Chondrocyte (in vitro differentiated cells): Measurements from ENCODE around the gene GAS6. TPM values are rescaled to one million over a fixed set of nuclear protein-coding genes. Genes with fewer than 3 reads are reported as not detected.
"Not testable (repeated sequence)": the region's sequence is repeated elsewhere in the genome, so short reads cannot be mapped to it uniquely, and the experiment has no call there.

Experiments
- DNase-seq: peaks from one replicate; pipeline ENCODE4 v3.0.0; 2021; ENCODE audit warnings: mixed read lengths, low spot score
- H3K27ac Mint-ChIP-seq: one replicate; pipeline ENCODE4 v1.8.0; 2021; ENCODE audit warnings: mild to moderate bottlenecking, moderate library complexity, mixed read lengths; ENCODE audit not compliant: unreplicated experiment
- H3K27me3 Mint-ChIP-seq: 2 replicates; pipeline ENCODE4 v1.8.0; 2021; ENCODE audit warnings: low read depth, mixed read lengths
- H3K36me3 Mint-ChIP-seq: 2 replicates; pipeline ENCODE4 v1.8.0; 2021; ENCODE audit warnings: low read depth, mixed read lengths
- H3K4me1 Mint-ChIP-seq: 2 replicates; pipeline ENCODE4 v1.8.0; 2021; ENCODE audit warnings: low read depth, mild to moderate bottlenecking, mixed read lengths
- H3K4me3 Mint-ChIP-seq: one replicate; pipeline ENCODE4 v1.8.0; 2021; ENCODE audit warnings: mild to moderate bottlenecking, moderate library complexity, mixed read lengths; ENCODE audit not compliant: unreplicated experiment
- H3K9me3 Mint-ChIP-seq: 2 replicates; pipeline ENCODE4 v1.8.0; 2021; ENCODE audit warnings: low read depth, mixed read lengths
- CTCF ChIP-seq: fragments of 200-600 bp; sonication (generic); IDR thresholded peaks from 2 replicates; pipeline ENCODE4 v1.5.0; 2021; ENCODE audit warnings: antibody characterized with exemption, mild to moderate bottlenecking, moderate library complexity
- total RNA-seq: library from RNA; stranded (reverse); gene quantifications from 3 replicates; pipeline ENCODE4 v1.2.1, GENCODE V29; 2021

The GAS6 gene
- total RNA-seq, 1 donor from 2014 or later = 111 TPM

- H3K36me3 Mint-ChIP-seq = no peaks in the 10 kb centered on the region
- H3K27ac Mint-ChIP-seq = no peak overlapping the region
- no peak overlapping the region for H3K4me3 Mint-ChIP-seq
- no peak for TF ChIP-seq CTCF
- no peaks in the 10 kb centered on the region for H3K4me1 Mint-ChIP-seq
- DNase-seq = no peak
- peaks cover 11% of the 10 kb centered on the region for H3K27me3 Mint-ChIP-seq
- no peaks in the 10 kb centered on the region for H3K9me3 Mint-ChIP-seq
Observed at GRCh38 chr13:113796211-113796963, 67.5 kb downstream of the GAS6 start.

GRCh38 chr13:113795362-113795761 is 68.5 kb downstream of the GAS6 start:
- H3K4me3 Mint-ChIP-seq, DNase-seq, H3K36me3 Mint-ChIP-seq, H3K4me1 Mint-ChIP-seq, H3K9me3 Mint-ChIP-seq, H3K27ac Mint-ChIP-seq: not testable (repeated sequence)
- peaks cover 15% of the 10 kb centered on the region for H3K27me3 Mint-ChIP-seq

- no peak for TF ChIP-seq CTCF
- Mint-ChIP-seq H3K36me3 (no peaks in the 10 kb centered on the region), H3K9me3 (no peaks in the 10 kb centered on the region), H3K27ac (no peak overlapping the region), H3K27me3 (peaks cover 19% of the 10 kb centered on the region), H3K4me3 (no peak overlapping the region), H3K4me1 (no peaks in the 10 kb centered on the region)
- peak; percentile 93 for DNase-seq
Observed at GRCh38 chr13:113794764-113795173, 69.1 kb downstream of the GAS6 start.

GRCh38 chr13:113794086-113794485 is 69.8 kb downstream of the GAS6 start:
- no peak for DNase-seq
- TF ChIP-seq CTCF = no peak
- Mint-ChIP-seq H3K4me3 (no peak overlapping the region), H3K9me3 (no peaks in the 10 kb centered on the region), H3K27me3 (peaks cover 25% of the 10 kb centered on the region), H3K4me1 (no peaks in the 10 kb centered on the region), H3K27ac (no peak overlapping the region), H3K36me3 (no peaks in the 10 kb centered on the region)

- TF ChIP-seq CTCF = no peak
- H3K4me1 Mint-ChIP-seq = no peaks in the 10 kb centered on the region
- no peak overlapping the region for H3K27ac Mint-ChIP-seq
- no peak overlapping the region for H3K4me3 Mint-ChIP-seq
- no peak for DNase-seq
- H3K9me3 Mint-ChIP-seq = no peaks in the 10 kb centered on the region
- no peaks in the 10 kb centered on the region for H3K36me3 Mint-ChIP-seq
- peaks cover 28% of the 10 kb centered on the region for H3K27me3 Mint-ChIP-seq
Observed at GRCh38 chr13:113793718-113794085, 70.2 kb downstream of the GAS6 start.
